Measurements from ENCODE around the gene FAM204A.

Gene FAM204A

DNA sequence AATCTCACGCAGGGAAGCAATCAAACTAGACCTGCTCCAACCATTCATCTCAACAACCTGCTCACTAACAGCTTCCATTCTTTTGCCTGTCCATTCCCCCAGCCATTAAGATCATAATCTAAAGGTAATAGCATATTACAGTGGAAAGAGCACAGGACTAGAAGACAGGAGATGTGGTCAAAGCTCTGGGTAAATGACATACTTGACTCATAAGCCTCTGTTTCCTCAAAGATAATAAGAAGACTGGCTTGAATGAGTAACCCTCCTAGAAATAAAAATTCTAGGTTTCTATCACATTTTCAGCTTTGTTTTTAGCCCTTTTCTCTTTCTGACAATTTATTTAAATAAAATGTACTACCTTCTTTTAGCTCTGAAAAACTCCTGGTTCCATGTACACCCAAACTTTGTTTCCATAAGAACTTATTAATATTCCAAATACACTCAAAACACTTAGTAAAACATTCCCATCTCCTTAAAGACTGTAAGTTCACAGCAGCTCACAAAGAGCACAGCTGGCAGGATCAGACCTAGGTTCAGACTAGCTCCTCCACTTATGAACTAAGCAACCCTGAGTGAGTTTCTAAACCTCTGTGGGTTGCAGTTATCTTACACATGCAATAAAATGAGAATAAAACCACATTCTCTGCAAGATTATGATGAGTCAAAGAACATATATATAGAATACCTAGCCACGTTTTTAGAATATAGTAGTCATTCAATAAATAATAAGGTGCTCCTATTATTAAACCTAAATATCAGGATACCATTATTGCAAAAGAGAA, 11.6 kb downstream of the FAM204A start:
- DNase-seq: no peak

- no peak for DNase-seq
These were observed 18.0 kb downstream of the FAM204A start for GRCh38 chr10:118324140-118324539.

DNA sequence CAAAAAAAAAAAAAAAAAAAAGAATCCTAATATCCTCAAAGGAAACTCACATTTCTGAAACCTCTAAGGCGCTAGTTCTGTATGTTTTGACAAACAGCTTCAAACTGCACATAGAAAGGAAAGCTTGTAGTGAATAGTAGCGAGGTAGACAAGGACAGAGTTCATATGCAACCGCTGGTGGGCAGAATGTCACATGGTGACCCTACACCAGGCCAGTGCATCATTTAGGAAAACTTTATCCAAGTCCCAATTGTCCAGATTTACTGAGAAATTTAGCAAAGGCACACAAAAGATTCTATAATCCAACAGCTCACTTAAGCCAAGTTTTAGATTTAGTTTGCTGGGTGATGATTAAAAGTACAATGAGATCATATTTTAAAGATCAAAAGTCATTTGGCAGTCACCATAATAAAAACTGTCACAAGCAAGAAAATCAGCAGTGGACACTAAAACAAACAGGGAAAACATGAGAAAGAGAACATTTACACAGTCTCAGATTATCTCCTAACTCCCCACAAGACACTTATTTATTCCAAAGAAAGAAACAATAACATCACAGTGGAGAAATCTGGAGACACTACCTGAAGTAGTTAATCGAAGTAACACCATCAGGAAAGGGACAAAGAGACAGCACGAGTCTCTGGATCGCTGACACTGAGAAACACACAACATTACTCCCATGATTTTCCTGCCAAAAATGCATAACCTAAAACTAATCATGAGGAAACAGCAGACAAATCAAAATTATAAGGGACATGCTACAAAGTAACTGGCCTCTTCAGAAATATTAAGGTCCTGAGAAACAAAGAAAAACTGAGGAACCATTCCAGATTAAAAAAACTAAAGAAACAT, 20.2 kb downstream of the FAM204A start:
- no peak for DNase-seq

DNA sequence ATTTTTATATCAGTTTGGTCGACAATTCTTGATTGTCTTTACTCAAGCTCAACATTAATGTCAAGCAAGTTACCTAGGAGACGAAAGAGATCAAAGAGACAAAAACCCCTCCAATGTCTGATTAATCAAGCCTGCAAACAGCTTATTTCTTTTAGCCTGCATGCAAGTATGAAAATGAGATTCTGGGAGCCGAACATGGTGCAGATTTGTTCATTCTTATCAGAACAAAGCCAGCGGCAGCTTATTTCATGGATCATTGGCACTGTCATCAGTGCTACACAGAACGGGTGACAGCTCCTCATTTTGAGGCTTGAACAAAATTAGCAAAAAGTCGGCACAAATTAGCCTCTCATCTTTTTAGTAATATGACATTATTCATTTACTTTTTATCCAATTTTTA, 26.5 kb downstream of the FAM204A start:
- no peak for DNase-seq

DNA sequence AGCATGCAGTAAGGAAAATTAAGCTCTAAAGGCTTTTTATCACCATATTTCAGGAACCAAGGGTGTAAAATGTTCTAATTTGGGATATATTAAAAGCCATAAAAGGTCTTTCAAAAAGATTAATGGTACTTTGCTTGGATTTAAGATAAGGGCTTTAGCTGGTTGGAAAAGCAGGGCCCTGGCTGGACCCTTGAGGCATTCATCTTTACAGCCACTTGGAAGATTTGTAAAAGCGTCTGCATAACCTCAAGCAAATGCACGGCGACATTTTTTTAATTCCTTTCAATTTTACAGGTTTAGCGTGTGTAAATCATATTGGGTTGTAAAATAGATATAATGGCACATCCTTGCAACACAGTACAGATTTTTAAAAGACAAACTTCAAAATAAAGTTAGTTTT, 27.2 kb downstream of the FAM204A start:
- no peak for DNase-seq

GRCh38 chr10:118311505-118311904, 30.6 kb downstream of the FAM204A start:
- no peak for DNase-seq

DNA sequence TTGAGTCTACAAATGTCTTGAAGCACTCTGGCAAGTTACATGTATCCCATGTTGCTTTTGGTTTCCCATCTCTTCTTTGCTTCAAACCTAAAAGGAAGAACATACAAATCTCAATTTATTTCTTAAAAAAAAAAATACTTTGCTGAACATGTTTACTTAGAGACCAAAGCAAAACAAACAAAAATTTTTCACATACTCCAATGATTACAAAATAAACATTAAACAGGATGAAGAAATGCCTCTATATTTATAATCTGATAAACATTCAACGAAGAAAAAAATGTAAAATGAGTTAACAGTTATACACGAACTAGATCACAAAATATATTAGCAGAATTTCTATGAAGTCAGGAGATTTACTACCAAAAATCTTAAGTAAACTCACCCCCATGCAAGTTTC, 31.3 kb downstream of the FAM204A start:
- no peak for DNase-seq

DNA sequence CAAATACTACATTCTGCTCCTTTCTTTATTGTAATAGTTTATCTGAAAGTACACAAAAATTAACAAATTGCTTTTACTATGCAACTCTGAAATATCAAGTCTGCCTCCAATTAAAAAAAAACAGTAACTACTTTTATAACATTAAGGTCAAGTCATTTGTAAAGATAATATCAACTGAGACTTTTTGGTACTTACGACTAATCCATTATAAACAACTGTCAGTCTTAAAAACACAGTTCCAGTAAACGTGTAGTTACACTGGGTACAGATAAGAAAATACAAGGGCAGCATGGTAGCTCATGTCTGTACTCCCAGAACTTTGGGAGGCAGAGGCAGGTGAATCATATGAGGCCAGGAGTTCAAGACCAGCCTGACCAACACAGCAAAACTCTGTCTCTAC, 32.2 kb downstream of the FAM204A start:
- DNase-seq: no peak

DNA sequence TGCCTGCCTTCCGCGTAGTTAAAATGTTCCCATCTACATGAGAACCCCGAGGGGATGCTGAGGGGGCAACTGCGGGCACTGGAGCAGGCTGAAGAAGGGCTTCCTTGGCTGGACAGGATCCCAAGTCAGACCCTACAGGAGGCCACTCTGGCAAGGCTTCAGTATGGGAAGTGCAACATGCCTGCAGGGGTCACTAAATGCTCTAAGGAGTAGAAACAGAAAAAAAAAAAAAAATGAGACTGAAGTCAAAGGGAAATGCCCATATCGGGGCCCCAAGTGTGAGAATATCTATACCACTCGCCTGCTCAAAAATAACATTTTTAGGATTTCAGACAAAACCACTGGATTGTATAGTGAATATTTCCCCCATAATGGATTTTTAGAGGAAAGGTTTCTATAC, 33.5 kb downstream of the FAM204A start:
- no peak for DNase-seq

DNA sequence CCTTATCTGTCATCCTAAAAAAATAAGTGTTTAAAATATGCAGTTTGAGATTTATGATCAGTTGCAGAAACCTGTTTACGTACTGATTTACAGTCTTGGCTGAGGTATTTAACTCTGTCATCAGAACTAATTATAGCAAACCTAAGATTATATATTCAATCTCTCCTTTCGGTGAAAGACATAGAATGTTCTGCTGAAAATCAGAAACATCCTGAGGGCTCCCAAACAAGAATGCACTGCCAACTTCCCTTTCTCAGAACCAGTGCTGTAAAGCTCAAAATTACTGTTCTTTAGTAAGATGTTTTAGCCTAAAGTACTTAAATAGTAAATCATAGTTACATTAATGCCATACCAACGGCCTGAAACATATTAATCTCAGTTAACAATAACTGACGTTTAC, 34.3 kb downstream of the FAM204A start:
- peak; percentile 31 for DNase-seq

DNA sequence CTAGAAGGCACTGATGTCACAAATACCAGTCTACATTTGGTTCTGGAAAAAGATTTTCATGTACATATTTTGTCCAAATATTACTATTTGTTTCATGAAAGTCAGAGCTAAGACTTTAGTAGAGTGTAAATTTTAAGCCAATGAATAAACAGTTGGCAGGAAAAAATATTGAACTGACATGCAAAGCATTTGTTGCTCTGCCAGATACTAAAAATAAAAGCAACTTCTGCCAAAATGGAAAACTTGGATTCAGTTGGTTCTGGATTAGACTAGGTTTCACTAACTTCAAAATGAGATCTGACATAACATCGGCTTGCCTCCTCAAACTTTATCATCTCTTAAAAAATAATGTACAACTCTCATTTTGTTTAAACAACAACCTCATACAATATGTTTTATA, 34.9 kb downstream of the FAM204A start:
- no peak for DNase-seq

DNA sequence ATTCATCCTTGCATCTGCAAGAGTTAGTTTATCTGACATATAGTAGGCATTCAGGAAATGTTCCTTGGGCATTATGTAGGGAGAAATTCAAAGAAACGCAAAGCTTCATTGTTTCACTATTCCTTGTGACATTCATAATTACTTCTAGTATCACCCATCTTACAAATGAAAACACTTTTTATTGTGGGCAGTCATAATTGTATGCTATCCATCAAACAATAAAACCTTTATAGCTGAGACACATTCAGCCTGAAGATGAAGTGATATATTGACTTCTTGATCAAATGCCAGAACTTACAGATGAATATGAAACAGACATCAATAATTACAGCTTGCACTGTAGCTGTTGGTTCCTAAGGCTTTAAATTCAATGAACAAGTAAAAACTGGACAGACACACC, 36.4 kb downstream of the FAM204A start:
- no peak for DNase-seq

- DNase-seq: no peak
These were observed 37.6 kb downstream of the FAM204A start for GRCh38 chr10:118304521-118304920.

GRCh38 chr10:118301211-118301610, 40.9 kb downstream of the FAM204A start:
- no peak for DNase-seq

DNA sequence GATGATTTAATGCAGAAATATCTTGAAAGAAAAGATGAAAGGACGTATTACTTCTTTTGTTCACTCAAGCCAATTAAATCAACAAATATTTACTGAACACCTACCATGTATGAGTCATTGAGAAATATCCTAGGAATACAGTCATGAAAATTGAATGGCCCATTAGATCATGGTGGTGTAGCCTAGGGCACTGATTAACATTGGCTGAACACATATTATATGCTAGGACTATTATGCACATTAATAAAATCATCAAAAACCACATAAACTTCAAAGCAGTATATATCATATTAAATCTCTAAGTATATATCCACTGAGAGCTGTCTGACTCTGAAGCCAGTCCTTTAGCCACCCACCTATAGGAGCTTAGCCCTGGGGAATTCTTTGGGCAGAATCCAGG, 41.8 kb downstream of the FAM204A start:
- DNase-seq: no peak

GRCh38 chr10:118298787-118299186, 43.3 kb downstream of the FAM204A start:
- no peak for DNase-seq

DNA sequence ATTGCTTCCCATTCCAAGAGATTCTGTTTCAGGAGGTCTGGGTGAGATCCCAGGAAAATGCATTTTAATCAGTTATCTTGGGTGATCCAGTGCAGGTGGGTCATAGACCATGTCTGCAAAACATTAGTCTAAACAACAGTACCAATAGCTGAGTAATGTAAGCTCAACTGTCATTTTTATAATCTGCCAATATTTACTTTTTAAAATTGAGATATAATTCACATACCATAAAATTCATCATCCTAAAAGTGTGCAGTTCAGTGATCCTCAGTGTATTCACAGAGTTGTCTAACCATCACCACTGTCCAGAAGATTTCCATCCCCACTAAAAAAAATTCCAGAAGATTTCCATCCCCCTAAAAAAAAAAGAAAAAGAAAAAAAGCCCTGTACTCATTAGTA, 51.0 kb downstream of the FAM204A start:
- DNase-seq: no peak

DNA sequence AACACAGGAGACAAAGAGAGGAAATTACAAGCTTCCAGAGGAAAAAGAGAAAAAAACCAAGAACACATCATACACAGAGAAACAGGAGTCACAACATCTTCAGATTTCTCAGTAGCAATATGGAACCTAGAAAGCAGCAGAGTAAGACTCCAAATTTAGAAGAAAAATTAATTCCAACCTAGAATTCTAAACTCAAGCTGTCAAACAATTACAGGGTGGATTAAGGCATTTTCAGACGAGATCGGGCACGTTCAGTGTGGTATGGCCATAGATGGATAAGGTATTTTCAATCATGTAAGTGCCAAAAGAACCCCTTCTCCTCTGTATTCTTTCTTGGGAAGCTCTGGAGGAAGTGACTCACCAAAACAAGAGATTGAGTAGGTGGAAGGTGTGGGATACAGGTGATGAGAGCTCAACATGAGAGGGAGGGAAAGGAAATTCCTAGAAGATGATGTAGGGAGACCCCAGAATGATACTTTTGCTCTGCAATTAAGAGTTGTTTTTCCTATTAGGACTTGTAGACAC, 51.6 kb downstream of the FAM204A start:
- no peak for DNase-seq

DNA sequence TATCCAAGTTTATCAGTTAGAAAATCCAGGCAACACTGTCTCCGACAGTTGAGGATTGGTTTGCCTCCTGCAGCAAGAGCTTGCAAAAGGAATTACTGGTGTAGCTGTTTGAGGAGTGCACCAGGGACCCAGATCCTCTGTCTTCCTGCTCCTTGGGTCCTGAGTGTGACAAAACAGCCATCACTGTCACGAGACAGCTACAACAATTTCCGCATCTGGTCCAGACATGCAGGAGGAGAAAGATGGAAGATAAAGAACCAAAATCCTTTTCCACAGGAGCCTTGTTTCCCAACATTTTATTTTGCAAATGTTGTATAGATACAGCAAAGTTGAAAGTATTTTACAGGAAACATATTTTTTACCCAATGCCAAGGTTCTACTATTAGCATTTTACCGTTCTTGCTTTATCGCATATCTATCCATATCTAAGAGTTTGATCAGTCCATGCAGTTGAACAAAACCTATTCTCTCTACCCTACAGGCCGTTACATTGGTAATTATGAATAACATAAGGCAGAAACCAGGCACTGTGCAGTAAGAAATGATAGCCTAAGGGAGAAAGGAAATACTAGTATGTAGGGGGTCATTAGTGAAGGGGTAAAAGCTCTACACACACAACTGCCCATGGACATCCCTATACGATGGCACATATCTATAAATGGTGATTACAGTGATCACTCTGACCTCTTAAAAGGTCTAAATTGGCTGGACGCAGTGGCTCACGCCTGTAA, 54.9 kb downstream of the FAM204A start:
- no peak for DNase-seq

GRCh38 chr10:118286051-118286838, 55.9 kb downstream of the FAM204A start:
- DNase-seq: no peak

DNA sequence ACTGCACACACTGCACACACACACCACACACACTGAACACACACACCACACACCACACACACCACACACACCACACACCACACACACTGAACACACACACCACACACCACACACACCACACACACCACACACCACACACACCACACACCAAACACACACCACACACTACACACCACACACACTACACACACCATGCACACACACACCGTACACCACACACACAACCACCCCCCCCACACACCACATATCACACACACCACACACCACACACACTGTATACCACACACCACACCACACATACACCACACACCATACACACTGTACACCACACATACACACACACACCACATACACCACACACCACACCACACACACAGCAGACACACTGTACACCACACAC, 59.5 kb downstream of the FAM204A start:
- DNase-seq: no peak

GRCh38 chr10:118278649-118279048, 63.5 kb downstream of the FAM204A start:
- no peak for DNase-seq

GRCh38 chr10:118277871-118278270, 64.3 kb downstream of the FAM204A start:
- DNase-seq: no peak
